Activated CD4-positive, alpha-beta T cell treated with anti-CD3 and anti-CD28 coated beads for 48 hours (primary cell): Measurements from ENCODE around the gene NR4A1.

ENCODE experiments used
- DNase-seq: peaks from one replicate; pipeline ENCODE4 v3.0.0-alpha.2; 2020

NR4A1 gene

DNA sequence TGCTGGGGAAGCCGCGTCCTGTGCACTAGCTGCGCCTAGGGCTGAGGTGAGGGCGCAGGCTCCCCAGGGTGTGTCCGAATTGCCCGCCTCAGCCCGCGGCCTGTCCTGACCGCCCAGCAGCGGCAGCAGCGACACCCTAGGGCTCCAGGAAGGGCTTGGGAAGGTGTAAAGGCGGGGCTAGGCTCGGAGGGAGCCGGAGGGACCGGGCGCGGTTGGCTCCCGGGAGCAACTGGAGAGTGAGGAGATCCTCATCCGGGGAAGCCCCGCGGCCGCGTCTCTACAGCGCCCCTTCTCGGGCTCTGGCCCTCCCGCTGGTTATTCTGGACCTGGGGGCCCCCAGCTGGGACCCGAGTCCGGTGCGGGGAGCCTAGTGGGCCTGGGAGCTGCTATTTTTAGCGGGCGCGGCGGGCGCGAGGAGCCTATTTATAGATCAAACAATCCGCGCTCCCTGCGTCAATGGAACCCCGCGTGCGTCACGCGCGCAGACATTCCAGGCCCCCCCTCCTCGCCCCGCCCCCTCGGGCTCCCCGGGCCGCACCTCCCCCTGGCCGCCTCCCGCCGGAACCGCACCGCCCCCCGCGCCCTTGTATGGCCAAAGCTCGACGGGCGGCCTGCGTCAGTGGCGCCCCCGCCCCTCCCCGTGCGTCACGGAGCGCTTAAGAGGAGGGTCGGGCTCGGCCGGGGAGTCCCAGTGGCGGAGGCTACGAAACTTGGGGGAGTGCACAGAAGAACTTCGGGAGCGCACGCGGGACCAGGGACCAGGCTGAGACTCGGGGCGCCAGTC is at the start of gene NR4A1:
TSS of gene NR4A1 (plus strand) at position 685 of the 784 bp plus-strand sequence. CDS start 2,887 bp downstream, outside the sequence.
- DNase-seq = peak; percentile 99

DNA sequence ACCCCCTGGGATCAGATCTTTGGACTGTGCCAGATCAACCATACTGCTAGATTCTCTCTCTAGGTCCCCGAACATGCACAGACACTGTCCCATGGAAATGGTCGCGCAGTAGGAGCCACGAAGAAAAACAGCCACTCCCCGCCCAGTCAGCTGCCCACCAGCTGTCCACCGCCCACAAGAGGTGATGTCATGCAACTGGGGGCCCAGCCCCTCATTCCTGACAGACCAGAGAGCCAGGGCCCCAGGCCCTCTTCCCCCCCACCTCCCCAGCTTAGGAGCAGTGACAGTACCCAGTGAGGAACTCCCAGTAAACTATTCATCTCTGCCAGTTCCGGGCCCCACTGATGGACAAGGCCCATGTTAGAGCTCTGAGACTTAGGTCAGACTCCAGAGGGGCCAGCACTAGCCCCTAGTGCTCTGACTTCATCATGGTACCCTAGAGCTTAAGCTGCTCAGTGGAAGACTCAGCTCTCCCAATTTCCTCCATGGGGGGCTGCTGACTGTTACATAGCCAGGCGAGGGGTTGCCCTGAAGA is 48.2 kb upstream of the NR4A1 start:
- no peak for DNase-seq

DNA sequence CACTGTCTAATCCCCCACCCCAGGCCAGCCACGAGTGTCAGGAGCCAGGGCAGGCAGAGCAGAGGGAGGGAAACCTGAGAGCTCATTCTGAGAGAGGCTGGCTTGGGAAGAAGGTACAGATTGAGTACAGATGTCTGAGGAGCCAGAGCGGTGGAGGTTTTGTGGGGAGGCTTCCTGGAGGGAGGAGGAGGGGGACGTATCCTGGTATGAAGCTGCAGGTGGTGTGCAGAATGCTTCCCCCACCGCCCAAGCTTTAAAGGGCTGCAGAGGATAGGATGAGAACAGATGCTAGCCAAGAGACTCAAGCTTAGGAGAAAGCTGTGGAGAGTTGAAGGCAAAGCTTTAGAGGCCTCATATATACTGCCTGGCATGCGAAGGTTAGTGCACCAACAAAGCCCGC is 47.7 kb upstream of the NR4A1 start:
- DNase-seq = no peak

DNA sequence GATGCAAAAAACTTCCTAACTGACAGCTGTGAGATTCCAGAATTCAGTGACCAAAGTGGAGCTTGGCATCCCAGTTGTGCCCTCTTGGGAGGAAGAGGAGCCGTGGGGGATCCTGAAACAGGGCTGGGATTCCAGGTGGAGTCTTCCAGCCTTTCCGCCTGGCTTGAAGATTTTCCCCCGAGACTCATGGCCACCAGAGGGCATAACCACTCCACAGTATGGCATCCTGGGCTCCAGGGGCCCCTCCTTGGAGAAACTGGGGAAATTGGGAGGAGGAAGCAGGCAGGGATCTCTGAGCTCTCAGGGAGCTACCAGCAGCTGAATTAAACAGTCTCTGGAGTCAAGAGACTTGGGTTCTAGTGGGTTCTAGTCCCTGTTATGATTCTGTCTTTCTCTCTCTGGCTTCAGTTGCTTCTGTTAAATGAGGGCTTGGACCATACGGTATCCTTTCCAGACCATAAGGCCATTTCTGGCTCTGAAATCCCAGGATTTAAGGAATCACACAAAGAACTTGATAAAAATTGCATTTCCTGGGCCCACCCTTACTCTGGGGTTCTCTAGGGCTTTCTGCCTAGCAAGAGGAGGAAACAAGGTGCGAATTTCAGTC is 47.1 kb upstream of the NR4A1 start:
- no peak for DNase-seq

DNA sequence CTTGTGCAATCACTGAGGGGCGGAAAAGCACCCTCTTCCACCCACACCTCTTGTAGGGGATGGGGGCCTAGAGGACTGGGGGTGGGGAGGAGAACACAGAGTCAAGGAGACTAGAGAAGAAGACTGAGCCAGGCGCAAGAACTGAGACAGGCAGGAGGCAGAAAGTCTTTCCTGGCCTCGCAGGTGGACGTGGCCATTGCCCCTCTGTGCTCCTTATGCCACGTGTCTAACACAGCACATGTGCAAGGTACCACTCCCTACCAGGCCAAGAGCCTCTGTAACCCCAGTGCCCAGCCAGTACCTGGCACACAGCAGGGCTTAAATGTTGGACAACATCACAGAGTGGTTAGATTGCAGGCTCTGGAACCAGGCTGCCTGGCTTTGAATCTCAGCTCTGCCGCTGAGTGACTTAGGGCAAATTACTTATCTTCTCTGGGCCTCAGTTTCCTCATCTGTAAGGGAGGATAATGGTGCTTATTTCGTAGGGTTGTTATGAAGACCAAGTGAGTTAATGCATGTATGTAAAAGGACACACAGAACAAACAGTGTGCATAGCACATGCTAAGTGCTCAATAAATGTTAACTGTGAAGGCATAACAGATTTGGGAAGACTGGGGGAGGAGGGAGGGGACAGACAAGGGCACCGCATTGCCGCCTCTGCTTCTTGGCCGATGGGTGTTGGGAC is 45.9 kb upstream of the NR4A1 start:
- no peak for DNase-seq

DNA sequence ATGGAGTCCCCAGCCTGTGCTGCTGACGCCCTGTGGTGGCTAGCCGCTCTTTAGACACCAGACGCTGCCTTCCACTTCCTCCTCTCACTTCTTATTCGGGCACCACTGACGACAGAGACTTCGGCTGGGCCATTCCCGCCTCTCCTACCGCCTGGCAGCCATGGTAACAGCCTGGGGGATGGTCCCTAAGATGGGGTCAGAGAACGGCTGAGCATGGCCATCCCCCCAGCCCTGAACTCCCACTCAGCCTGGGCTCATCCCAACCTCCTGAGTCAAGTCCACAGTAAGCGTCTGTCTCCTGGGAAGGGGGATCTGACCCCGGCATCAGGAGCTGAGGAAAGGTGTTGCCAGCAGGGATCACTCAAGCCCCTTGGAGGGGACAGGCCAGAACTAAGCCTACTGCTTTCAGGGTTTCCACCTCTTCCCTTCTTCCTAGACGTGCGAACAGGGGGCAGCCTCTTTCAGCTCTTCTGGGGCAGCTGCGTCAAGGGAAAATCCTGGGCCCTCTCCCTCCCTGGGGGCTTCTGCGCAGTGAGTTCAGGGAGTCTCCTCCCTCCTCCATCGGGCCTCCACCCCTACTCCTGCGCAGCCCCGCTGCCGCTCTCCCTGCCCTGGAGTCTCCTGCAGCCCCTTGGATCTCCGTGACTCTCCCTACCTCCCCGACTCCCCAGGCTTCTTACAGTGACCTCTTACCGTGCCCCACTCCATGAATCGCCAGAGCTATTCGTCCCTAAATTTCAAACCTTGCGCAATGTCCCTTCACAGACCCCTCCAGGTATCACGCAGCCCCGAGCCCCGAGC is 45.1 kb upstream of the NR4A1 start:
- no peak for DNase-seq

DNA sequence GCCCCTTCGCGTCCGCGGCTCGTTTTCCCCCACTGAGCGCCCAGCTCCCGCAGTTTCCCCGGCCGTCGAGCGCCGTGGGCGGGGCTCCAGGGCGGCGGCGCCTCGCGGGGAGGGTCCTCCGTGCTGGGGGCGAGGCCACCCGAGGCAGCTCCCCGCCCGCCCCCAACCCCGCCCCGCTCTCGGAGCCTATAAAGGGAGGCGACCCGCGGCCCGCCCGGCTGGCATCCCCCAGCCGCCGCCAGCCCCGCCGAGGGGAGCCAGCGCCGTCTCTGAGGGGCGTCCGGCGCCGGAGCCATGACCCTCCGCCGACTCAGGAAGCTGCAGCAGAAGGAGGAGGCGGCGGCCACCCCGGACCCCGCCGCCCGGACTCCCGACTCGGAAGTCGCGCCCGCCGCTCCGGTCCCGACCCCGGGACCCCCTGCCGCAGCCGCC is 44.5 kb upstream of the NR4A1 start, which contains the start of gene TAMALIN:
TSS of gene TAMALIN (plus strand) at position 221 of the 432 bp plus-strand sequence. CDS start at position 295, 74 bp downstream.
- peak; percentile 79 for DNase-seq

DNA sequence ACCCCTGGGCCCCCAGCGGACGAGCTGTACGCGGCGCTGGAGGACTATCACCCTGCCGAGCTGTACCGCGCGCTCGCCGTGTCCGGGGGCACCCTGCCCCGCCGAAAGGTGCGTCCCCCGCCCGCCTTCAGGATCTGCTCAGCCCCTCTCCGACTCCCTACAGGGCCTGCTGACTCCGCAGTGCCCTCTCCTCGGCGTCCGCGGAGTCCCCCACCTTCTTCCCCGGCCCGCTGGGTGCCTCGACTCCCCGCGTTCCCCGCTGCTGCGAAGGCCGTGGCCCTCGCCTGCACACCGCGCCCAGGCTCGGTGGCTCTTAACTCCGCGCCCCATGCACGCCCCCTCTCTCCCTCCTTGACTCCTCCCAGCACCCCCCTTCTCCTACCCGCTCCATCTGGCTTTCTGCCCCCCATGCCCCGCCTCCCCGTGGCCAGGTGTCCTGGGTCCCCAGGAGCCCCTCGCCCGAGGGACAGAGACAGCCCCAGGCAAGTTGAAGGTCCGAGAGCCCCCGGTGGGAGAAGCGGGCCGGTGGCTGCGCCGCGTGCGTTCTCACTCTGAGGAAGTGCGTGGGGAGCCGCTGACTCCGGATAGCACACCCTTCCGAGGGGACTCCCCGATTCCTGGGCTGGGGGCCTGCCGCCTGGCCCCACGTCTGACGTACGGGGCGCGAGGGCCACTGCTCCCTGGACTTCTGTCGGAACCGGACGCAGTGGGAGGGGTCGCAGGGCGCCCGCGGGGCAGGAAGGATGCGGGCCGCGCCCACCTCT is 43.9 kb upstream of the NR4A1 start:
- peak; percentile 55 for DNase-seq

DNA sequence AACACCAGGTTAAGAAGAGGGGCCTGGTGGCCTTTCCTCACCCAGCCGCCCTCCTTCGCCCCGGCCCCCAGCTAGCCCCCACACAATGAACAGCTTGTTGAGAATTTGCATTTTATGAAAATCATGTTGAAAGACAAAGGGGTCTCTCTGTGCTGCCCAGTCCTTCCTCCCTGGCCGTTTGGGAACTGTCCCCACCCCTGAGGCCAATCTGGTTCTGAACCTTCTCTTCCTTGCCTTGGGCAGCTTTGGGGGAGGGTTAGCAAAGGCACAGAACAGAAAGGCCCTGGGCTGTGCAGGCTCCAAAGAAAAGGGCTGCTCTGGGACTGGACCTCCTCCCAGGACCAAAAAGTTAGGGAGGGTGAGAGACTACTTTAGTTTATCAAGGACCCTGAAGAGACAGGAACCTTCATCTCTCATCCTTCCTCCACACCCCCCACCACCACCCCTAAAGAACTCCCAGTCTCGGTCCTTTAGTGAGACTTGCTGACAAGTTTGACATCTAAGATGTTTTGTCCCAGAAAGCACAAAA is 43.2 kb upstream of the NR4A1 start:
- DNase-seq = no peak

DNA sequence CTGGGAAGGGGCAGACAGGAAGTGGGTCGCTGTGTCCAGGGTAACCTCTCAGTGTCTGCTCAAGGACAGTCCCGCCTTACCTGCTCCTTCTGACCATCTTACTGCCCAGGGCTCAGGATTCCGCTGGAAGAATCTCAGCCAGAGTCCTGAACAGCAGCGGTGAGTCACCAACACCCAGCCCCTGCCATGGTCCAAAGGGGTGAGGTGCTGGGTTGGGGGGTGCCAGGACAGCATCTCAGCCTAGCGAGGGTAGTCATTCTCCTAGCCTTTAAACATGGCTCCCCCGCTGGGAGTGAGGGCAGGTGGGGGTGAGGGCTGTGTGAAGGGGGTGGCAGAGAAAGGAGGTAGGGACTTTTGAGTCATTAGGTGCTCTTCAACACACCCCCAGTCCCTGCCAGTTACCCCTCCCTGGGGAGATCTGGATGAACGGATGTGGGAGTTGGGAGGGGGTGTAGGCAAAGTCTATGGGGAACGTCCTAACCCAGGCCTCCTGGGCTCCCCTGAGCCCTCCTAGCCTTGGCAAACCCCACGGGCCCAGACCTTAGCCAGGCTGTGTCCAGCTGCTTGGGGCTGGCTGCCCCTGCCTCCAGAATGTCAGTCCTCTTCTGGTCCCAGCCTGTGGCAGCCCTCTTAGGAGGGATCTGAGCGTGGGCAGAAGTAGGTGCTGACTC is 42.0 kb upstream of the NR4A1 start:
- no peak for DNase-seq

DNA sequence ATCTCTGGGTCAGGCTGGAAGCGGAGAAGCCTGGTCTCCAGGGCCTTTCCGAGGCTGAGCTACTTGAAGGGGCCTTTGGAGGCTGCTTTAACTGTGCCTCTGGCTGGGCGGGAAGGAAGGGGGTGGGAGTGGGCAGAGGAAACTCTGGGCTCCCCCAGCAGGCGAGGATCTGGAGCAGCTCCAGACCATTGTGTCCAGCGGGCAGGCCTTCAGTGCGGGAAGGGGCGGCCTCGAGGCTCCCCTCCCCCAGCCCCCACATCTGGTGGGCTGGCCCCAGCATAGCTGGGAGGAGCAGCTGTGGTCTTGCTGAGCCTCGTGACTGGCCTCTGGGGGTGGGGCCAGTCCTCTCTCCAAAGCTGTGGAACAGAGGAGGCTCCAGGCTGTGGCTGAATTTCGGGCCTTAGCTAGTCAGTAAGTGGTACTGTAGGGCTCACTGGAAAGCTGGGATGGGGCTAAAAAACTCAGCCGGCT is 41.1 kb upstream of the NR4A1 start:
- no peak for DNase-seq

DNA sequence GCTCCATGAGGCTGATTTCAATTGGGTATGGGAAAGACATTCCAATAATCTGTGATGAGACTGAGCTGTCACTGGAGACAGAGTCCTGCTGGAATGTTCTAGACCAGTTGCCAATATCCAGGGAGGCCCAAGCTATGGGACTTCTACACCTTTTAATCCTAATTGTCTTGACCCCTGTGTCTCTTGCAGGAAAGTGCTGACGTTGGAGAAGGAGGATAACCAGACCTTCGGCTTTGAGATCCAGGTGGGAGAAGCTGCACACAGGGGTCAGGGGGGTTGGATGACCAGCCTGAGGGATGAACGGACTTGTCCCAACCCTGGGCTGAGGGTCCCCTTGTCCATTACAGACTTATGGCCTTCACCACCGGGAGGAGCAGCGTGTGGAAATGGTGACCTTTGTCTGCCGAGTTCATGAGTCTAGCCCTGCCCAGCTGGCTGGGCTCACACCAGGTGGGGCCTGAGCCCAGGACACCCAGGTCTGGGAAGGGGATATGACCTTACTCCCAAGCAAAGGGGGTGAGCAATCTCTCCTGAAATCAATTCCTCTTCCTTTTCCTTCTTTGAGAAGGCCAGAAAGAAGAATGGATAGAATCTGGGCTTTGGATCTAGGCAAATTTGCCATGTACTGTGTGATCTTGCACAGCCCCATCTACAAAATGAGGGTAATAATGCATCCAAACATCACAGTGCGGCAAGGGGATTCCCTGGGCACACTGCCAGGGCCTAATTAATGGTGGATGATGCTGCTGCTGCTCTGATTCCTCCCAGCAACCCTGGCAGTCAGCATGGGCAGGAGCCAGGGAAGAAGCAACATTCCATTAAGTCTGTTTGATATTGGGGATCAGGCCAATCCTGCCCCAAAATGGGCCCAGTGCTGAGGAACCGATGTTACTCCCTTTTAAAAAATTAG is 40.3 kb upstream of the NR4A1 start:
- DNase-seq = no peak

DNA sequence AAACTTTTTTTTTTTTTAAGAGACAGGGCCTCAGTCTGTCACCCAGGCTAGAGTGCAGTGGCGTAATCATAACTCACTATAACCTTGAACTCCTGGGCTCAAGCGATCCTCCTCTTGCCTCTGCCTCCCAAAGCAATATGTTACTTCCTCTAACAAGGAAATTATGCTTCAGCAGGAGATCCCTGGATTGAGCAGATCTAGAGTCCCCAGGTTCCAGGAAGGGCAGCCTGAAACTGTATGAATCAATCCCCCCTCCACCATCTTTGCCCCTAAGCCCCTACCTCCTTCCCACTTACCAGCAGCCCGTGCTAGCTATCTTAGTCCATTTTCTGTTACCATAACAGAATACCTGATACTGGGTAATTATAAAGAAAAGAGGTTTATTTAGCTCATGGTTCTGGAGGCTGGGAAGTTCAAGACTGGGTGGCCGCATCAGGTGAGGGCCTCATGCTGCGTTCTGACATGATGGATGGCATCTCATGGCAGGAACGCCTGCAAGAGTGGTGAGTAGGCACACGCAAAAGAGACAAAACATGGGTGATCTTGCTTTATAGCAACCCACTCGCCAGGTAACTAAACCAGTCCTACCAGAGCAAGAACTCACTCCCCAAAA is 39.5 kb upstream of the NR4A1 start:
- DNase-seq = no peak

DNA sequence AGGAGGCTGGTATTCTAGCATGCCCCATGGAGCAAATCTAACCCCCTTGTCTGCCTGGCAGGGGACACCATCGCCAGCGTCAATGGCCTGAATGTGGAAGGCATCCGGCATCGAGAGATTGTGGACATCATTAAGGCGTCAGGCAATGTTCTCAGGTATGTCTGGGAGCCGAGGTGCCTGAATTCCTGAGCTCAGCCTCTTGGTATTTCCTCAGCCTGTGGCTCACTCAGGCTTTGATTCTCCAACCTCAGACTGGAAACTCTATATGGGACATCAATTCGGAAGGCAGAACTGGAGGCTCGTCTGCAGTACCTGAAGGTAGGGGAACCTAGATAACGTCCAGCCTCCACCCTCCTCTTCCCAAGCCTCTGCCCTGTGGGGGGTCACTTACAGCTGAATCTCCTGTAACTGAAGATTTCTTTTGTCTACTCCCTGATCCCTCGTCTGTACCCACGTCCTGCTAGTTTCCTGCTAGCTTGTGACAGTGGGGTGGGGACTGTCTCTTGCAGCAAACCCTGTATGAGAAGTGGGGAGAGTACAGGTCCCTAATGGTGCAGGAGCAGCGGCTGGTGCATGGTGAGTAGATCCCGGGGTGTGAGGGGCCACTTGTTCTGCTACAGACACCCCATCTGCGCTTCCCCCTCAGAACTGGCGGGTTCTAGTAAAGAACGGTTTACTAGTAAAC is 37.5 kb upstream of the NR4A1 start:
- DNase-seq = no peak

DNA sequence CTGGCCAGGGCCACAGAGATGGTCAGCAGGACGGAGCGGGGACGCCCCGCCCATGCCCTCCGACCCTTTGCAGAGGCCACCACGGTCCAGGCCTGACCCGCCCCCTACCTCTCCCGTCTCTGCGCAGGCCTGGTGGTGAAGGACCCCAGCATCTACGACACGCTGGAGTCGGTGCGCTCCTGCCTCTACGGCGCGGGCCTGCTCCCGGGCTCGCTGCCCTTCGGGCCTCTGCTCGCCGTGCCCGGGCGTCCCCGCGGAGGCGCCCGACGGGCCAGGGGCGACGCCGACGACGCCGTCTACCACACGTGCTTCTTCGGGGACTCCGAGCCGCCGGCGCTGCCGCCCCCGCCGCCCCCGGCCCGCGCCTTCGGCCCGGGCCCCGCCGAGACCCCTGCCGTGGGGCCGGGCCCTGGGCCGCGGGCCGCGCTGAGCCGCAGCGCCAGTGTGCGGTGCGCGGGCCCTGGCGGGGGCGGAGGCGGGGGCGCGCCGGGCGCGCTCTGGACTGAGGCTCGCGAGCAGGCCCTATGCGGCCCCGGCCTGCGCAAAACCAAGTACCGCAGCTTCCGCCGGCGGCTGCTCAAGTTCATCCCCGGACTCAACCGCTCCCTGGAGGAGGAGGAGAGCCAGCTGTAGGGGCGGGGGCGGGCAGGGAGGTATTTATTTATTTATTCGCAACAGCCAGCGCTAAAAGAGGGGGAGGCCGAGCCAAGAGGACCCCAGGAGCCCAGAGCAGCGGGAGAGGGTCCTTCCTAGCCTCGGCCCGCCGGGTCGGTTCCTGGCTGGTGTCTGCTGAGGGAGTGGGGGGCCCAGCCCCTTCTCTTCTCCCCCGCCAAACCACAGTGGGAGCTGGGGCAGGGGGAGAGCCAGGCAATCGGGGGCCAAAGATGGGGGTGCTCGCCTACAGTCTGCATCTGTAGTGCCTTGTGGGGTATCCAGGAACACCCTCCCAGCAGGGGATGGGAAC is 36.4 kb upstream of the NR4A1 start:
- DNase-seq = no peak

DNA sequence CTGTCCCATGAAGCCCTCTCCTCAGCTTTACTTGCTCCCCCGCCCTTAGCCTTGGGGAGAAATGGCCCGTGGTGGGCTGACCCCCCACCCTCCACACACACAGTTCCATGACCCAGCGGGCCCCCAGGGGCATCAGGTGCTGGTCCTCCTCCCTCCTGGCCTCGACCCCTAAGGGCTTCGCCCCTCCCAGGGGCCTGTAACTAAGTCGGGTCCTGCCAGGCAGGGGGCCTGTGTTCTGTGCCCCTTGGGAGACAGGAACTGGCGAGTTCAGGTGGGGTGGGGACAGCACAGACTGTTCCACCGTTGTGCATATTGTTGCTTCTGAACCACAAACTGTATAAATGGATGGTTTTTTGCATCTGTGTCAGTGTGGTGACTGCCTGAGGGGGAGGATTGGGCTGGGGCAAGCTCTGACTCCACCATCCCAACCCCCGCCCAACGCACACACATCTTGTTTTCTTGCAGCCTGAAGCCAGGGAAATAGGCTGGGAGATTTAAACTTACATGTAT is 35.7 kb upstream of the NR4A1 start:
- no peak for DNase-seq

DNA sequence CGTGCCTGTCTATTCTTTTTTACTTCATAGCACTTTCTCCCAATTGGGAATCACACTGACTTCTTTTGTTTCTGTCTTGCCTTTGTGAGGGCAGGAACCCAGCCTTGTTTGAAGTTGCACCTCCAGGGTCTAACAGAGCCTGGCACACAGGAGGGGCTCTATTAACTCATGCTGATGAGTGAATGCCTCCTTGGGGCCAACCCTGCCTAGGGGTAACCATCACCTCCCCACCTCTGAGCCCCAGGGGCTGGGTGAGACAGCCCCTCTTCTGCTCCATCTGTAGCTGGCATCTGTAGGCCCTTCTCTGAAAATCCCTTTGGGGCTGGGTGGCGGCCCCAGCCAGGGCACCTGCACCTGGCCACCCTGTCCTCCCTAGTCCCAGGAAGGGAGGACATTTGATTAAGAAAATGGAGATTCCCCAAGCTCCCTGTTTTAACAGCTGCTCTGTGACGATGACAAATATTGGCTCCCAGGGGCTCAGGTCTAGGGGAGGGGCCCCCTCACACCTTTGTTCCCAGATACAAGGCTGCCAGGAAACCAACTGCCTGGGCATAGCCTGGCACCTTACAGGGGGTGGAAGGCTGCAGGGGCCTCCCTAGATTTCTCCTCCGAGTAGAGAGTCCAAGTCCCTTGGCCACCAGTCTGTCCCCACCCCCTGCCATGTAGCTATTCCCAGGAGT is 32.7 kb upstream of the NR4A1 start:
- no peak for DNase-seq
